Motor neuron (in vitro differentiated cells): ENCODE results near the gene DCLRE1B. TPM values are rescaled to one million over a fixed set of nuclear protein-coding genes. Genes with fewer than 3 reads are reported as not detected.

Experiments used
- ATAC-seq, 8 experiments: fragments of 200-7000 bp; cut with Tn5 transposase; replicated peaks in 6 of 8; 2 replicates each; pipeline ENCODE4 v1.8.0; 2021; ENCODE audit warnings: mild to moderate bottlenecking in 8 of 8, moderate library complexity in 8 of 8
- H3K27ac ChIP-seq, 2 donors: fragments of 250-450 bp; sonication (Bioruptor Pico); 2 replicates each; pipeline ENCODE4 v1.9.0; 2021; ENCODE audit warnings: antibody characterized with exemption in 2 of 2, mild to moderate bottlenecking in 2 of 2, moderate library complexity in 1 of 2
- H3K4me1 ChIP-seq, 2 donors: fragments of 250-450 bp; sonication (Bioruptor Pico); replicated peaks in 1 of 2; 2 replicates each; pipeline ENCODE4 v1.6.1; 2021; ENCODE audit warnings: antibody characterized with exemption in 2 of 2, mild to moderate bottlenecking in 2 of 2, moderate library complexity in 1 of 2
- H3K4me3 ChIP-seq, 5 donors: fragments of 250-450 bp; sonication (Bioruptor Pico); 2 replicates each; pipeline ENCODE4 v1.9.0; 2021; ENCODE audit warnings: antibody characterized with exemption in 5 of 5, mild to moderate bottlenecking in 5 of 5, moderate library complexity in 4 of 5
- WGBS, 10 experiments: fragments of 450-650 bp; shearing (Covaris generic); methylation state at CpG; one replicate each; pipeline ENCODE4 v1.0.0; 2022; 5-methylcytosine and 5-hydroxymethylcytosine counted together
- in situ Hi-C, 9 experiments: fragments of 400-800 bp; cut with MboI; loops; one replicate each; pipeline ENCODE4 v1.15.0; 2021; ENCODE audit warnings: low sequenced_read_pairs in 9 of 9, low pct_unique_long_range_greater_than_20kb in 2 of 9; ENCODE audit not compliant: unreplicated experiment in 9 of 9
- total RNA-seq, 8 experiments: library from RNA; unstranded; fragments of 300-600 nt; gene quantifications; 2 replicates each; pipeline versions ENCODE4 v1.2.3 to v1.2.4, GENCODE V29; 2022

Gene DCLRE1B
- total RNA-seq, 8 experiments from 2014 or later = 1.6 to 14.2 (median 6.4) TPM

DNA sequence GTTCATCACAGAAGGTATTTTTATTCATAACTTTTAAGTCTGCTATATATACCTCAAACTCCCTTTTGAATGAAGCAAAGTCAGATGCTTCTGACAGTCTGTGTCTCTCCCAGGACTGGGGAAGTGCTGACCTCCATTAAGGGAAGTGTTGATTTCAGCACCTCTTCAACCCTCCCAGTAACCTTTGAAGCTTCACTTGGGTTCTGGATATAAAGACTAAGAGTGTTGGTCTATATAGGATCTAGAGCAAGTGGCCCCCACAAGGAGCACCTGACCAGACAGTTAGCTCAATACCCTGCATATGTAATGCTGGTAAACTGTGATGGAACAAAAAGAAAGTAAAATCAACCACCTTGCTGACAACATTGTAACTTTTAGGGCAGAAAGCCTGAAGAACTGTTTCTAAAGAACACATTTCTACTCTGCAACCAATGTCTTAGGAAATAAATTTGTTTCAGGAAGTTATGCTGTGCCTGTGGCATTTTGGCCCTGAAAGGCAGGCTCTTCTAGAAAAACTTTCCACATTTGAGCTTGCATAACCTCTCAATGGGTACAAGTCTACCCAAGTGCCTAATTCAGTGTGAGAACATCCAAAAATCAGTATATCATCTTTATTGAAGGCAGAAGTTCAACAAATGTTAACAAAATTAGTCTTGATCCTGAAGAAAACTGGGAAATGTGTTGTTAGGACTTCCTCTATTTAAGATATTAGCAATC is 32.7 kb upstream of the DCLRE1B start:
- in situ Hi-C loops = no loop called here
- Histone ChIP-seq H3K4me1 (no peaks in the 10 kb centered on the region), H3K27ac (no peak overlapping the region), H3K4me3 (no peak overlapping the region)
- no peak for ATAC-seq

DNA sequence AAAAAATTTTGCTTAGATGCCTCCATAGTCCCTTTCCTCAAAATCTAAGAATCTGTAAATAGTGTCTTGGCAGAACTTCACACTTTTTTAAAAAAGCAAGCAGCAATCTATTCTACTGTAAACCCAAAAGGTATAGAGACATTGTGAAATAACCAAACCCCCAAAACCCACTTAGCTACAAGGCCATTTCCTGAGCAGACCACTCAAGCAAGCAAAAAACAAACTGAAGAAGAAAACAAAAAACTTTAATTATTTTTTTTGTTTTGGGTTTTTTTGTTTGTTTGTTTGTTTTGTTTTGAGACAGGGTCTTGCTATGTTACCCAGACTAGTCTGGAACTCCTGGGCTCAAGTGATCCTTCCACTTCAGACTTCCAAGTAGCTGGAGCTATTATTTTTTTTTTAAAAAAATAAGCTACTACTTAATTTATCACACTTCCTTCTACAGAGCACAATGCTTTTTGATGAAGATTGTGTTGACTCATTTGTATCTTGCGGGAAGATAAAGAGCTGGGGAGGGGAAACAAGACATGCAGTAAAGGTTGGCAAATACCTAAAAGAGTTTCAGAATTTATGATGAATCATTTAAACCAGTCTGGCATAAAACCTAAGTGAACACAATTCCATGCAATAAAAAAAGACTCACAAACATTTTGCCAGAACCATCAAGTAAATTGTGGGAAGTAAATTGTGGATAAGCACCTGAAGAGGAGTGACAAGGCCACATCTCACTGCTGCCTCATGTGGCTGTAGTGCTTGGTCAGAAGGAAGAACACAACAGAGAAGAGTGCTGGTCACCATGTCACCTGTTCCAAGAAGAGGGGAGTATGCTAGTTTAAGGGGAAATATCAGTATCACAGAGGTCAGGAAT is 30.9 kb upstream of the DCLRE1B start:
- Histone ChIP-seq H3K4me3 (no peak overlapping the region), H3K27ac (no peak overlapping the region), H3K4me1 (no peaks in the 10 kb centered on the region)
- in situ Hi-C loops = no loop called here
- WGBS, 10 experiments = 0 to 100% (median 70%) methylated on average over 1 of the region's 1 CpG; no CpG with 5 or more reads in 4 of the 10 experiments
- peak in 1 of 8 experiments; percentile 36 for ATAC-seq

DNA sequence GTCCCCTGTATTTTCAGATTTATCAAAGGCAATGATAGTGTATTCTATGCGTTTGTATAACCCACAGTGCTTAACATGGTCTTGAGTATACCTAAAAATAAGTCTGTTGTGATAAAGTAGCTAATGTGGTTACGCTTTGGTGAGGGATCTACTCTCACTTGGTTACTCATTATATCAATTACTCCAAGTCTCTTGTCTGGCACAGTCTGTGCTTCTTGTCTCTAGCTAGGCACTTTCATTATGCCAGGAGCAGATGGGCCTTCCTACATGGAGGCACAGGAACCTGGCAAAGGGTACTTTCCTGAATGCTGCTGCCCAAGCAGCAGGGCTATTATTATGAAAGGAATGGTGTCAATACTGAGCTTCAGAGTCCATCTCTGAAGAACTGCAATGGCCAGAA is 29.4 kb upstream of the DCLRE1B start:
- in situ Hi-C loops = no loop called here

DNA sequence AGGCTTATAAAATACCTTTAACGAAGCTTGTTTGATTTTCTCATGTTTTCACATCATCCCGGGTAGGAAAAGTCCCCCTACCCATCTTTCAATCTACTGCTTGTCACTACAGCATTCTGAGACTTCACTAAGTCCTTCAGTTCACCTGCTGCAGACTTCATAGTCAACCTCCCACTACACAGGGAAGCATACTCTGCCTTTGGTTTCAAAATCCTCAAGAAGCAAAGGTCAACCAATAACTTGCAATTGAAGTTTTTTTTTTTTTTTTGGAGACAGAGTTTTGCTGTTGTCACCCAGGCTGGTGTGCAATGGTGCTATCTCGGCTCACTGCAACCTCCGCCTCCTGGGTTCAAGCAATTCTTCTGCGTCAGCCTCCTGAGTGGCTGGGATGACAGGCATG is 28.9 kb upstream of the DCLRE1B start:
- H3K4me3 ChIP-seq = no peak overlapping the region
- H3K27ac ChIP-seq = no peak overlapping the region
- in situ Hi-C loops = no loop called here
- ATAC-seq = no peak
- 17 to 96% (median 80%) methylated on average over 1 to 5 of the region's 5 CpGs; no CpG with 5 or more reads in 2 of the 10 experiments for WGBS, 10 experiments
- no peaks in the 10 kb centered on the region for H3K4me1 ChIP-seq

More for the DNA sequence above, 29.4 kb upstream of the DCLRE1B start:
- no peak overlapping the region for H3K27ac ChIP-seq
- no peaks in the 10 kb centered on the region for H3K4me1 ChIP-seq
- 51 to 96% (median 80%) methylated on average over 1 to 2 of the region's 2 CpGs; no CpG with 5 or more reads in 1 of the 10 experiments for WGBS, 10 experiments
- no peak for ATAC-seq
- no peak overlapping the region for H3K4me3 ChIP-seq

DNA sequence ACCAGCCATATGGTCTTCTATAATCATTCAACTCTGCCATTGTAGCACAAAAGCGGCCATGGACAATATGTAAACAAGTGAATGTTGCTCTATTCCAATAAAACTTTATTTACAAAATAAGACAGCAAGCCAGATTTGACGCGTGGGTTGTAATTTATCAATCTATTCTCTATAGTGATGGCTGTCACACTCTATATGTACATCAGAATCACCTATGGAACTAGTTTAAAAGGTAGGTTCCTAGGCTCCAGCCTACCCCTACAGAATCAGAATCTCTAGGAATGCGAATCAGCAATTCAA is 25.4 kb upstream of the DCLRE1B start:
- H3K4me3 ChIP-seq = no peak overlapping the region
- 67 to 100% (median 99%) methylated on average over 1 to 4 of the region's 4 CpGs for whole genome bisulfite sequencing, 10 experiments
- in situ Hi-C loops = no loop called here
- no peak overlapping the region for H3K27ac ChIP-seq
- ATAC-seq = no peak
- no peaks in the 10 kb centered on the region for H3K4me1 ChIP-seq

DNA sequence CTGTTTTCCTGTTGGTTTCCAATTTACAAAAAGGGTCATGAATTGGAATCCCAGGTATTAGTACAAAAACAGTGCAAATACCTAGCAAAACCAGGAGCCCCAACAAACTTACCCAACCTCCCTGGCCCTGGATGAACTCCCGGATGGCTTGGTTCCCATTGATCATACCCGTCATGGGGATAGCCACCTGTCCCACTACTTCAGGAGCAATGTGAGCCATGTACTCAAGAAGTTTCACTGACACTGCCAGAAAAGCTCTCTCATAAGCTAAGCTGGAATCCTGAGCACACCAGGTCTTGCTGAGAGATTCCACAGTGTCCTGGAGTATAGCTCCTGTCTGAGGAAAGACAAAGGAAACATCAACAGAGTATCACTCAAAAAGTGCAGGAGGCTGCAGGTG is 23.5 kb upstream of the DCLRE1B start:
- Histone ChIP-seq H3K4me1 (no peaks in the 10 kb centered on the region), H3K27ac (no peak overlapping the region), H3K4me3 (no peak overlapping the region)
- WGBS, 10 experiments = 50 to 100% (median 93%) methylated on average over 1 to 2 of the region's 2 CpGs; no CpG with 5 or more reads in 2 of the 10 experiments
- in situ Hi-C loops = no loop called here
- no peak for ATAC-seq

DNA sequence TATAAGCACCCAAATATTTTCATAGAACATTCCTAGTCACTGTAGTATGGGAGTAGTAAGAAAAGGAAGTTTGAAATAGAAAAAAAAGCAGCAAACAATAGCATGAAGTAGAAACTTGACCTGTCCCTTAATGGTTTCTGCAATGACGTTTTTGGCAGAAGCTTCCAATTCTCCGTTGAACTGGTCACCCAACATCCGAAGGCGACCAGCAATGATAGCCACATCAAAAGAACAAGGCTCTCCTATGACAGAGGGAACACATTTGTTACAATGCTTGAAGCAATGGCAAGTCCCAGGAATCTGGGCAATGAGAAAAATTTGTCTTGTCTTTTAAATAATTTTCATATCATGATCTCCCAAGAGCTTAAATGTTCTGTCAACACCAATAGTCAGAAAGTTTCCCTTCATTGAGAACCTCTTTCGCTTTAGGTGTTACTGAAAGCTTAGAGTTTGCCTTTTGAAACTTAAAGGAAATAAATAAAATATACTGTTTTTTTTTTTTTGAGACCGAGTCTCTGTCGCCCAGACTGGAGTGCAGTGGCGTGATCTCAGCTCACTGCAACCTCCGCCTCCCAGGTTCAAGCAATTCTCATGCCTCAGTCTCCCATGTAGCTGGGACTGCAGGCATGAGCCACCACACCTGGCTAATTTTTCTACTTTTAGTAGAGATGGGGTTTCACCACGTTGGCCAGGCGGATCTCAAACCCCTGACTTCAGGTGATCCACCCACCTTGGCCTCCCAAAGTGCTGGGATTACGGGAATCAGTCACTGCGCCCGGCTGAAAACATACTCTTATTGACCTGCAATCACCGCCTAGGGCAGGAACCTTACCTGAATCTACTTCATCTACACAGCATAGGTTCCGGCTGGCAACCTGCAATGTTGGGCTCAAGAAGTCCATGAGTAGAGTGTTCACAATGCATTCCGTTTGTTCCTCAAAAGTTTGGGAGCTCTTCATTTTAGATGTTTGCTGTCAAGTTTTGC is 18.4 kb upstream of the DCLRE1B start:
- in situ Hi-C loops = no loop called here
- Histone ChIP-seq H3K4me1 (no peaks in the 10 kb centered on the region), H3K4me3 (no peak overlapping the region), H3K27ac (no peak overlapping the region)
- ATAC-seq = no peak
- WGBS, 10 experiments = 43 to 100% (median 92%) methylated on average over 1 to 17 of the region's 17 CpGs

DNA sequence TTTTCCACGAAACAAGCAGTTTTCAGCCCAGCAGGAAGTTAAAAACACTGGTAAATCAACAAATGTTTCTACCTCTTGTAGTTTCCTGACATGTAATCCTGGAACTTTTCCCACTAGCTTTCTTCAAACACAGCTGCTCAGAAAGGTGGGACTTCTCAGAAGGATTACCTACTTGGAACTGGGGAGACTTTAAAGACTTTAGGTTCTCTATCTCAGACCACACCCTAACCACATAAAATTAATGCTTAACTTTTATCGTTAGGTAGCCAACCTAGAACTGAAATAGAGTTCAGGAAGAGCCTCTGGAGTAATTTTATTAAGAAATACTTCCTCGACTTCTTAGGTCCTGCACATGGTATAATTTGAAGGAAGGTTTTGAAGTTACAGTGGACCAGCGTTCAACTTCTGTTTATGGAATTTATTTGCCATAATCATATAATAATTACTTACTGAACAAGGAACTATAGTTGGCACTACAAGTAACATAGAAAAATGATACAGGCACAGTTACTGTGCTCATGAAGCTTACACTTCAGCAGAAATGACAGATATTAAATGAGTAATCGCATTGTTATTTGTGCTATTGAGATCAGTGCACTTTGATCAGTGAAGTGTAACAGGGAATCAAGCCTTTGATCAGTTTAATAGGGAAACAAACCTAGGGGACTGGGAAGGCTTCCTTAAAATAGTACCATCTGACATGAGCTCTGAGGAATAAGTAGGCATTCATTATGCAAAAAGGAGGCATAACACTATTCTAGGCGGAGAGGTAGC is 17.5 kb upstream of the DCLRE1B start, which contains the start of gene BCL2L15:
BCL2L15 (minus strand) TSS at position 180 of the 774 bp plus-strand sequence. CDS start 206 bp downstream, outside the sequence.
- 51 to 92% (median 68%) methylated on average over 1 to 6 of the region's 6 CpGs for WGBS, 10 experiments
- ATAC-seq = peak in 1 of 8 experiments; percentile 25
- H3K27ac ChIP-seq = no peak within 1 kb of the TSS

DNA sequence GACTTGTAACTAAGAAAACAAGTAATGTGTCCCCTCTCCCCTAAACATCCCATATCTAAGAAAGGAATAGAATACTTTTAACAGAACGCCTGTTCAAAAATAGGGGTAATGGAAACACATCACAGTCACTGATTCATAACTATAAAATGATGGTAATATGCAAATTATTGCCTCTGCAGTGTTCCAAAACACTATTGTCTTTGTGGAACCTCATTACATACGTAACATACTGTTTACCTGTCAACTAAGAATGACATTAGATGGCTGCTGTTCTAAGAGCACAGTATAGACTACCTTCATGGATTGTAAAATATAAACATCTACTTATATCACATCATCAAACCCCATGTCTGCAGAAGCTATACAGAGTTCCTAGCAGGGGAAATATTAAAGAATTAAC is 14.3 kb upstream of the DCLRE1B start:
- Histone ChIP-seq H3K4me3 (no peak overlapping the region), H3K4me1 (no peaks in the 10 kb centered on the region), H3K27ac (no peak overlapping the region)
- ATAC-seq = no peak
- in situ Hi-C loops = no loop called here
- WGBS, 10 experiments = 0 to 100% (median 40%) methylated on average over 1 to 2 of the region's 2 CpGs; no CpG with 5 or more reads in 2 of the 10 experiments

More for the DNA sequence above, 17.5 kb upstream of the DCLRE1B start, which contains the start of gene BCL2L15:
- Histone ChIP-seq H3K4me1 (no peaks in the 10 kb centered on the region), H3K4me3 (no peak within 1 kb of the TSS)
- in situ Hi-C loops = no loop called here

DNA sequence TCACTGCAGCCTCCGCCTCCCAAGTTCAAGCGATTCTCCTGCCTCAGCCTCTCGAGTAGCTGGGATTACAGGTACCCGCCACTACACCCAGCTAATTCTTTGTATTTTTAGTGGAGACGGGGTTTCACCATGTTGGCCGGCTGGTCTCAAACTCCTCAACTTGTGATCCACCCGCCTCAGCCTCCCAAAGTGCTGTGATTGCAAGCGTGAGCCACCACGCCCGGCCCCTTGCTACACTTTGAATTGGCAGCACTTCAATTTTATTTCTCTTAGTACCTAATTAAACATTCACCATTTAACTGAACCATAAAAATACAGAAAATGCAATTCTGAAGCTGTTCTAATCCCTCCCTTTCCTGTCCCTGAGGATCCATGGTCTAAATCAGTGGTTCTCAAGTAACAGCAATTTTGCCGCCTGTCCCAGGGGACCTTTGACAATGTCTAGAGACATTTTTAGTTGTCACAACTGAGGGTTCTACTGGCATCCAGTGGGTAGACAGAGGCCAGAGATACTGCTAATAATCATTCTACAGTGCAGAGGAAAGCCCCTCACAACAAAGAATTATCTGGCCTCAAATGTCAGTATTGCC is 13.4 kb upstream of the DCLRE1B start:
- Histone ChIP-seq H3K4me1 (no peaks in the 10 kb centered on the region), H3K4me3 (no peak overlapping the region), H3K27ac (no peak overlapping the region)
- 89 to 100% (median 95%) methylated on average over 1 to 11 of the region's 11 CpGs; no CpG with 5 or more reads in 2 of the 10 experiments for WGBS, 10 experiments
- in situ Hi-C loops = no loop called here
- no peak for ATAC-seq

DNA sequence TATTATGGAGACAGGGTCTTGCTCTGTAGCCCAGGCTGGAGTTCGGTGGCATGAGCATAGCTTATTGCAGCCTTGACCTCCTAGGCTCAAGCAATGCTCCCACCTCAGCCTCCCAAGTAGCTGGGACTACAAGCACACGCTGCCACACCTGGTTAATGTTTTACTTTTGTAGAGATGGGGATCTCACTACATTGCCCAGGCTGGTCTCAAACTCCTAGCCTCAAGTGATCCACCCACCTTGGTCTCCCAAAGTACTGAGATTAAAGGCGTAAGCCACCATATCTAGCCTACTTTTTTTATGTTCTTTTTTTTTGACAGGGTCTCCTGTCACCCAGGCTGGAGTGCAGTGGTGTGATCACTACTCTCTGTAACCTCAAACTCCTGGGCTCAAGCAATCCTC is 11.9 kb upstream of the DCLRE1B start:
- in situ Hi-C loops = no loop called here
- no peak for ATAC-seq
- 44 to 100% (median 93%) methylated on average over 1 to 3 of the region's 3 CpGs; no CpG with 5 or more reads in 2 of the 10 experiments for whole genome bisulfite sequencing, 10 experiments
- no peaks in the 10 kb centered on the region for H3K4me1 ChIP-seq
- H3K4me3 ChIP-seq = no peak overlapping the region
- H3K27ac ChIP-seq = no peak overlapping the region

DNA sequence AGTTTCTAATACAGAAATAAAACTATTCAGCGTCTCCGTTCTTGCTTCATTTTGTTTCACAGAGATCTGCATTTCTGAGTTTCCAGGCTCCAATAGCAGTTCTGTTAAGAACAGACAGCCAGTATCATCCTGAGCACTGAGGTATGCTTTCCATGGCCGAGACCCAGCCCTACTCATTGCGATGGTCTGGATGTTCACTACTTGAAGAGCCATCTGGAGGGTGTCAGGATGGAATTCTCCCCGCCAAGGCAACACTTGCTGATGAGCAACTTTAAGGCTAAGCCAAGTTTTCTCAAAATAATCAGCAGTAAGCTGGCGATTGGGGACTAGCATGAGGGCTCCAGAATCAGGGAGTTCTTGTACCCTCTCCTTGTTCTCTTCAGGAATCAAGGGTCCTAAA is 10.0 kb upstream of the DCLRE1B start:
- in situ Hi-C loops = no loop called here
- WGBS, 10 experiments = 67 to 100% (median 92%) methylated on average over 1 to 6 of the region's 6 CpGs; no CpG with 5 or more reads in 1 of the 10 experiments
- Histone ChIP-seq H3K4me1 (no peaks in the 10 kb centered on the region), H3K4me3 (no peak overlapping the region), H3K27ac (no peak overlapping the region)
- no peak for ATAC-seq
